Measurements from ENCODE around the gene ASCL5.

ASCL5 gene

GRCh38 chr1:201109651-201110050, 17.3 kb downstream of the ASCL5 start:
- DNase-seq = no peak

- no peak for DNase-seq
Observed at GRCh38 chr1:201108614-201109013, 18.4 kb downstream of the ASCL5 start.

- no peak for DNase-seq
Observed at GRCh38 chr1:201105688-201106087, 21.3 kb downstream of the ASCL5 start.

- no peak for DNase-seq
Observed at GRCh38 chr1:201104141-201104540, 22.8 kb downstream of the ASCL5 start.

GRCh38 chr1:201103666-201104065, 23.3 kb downstream of the ASCL5 start:
- DNase-seq = no peak

- no peak for DNase-seq
Observed at GRCh38 chr1:201100169-201100930, 26.6 kb downstream of the ASCL5 start.

- no peak for DNase-seq
Observed at GRCh38 chr1:201098992-201099677, 27.8 kb downstream of the ASCL5 start.

GRCh38 chr1:201096977-201097856, 29.8 kb downstream of the ASCL5 start:
- DNase-seq = no peak

GRCh38 chr1:201096041-201096461, 30.9 kb downstream of the ASCL5 start:
- no peak for DNase-seq

- DNase-seq = no peak
Observed at GRCh38 chr1:201095581-201095980, 31.4 kb downstream of the ASCL5 start.

- no peak for DNase-seq
Observed at GRCh38 chr1:201094832-201095231, 32.2 kb downstream of the ASCL5 start.

GRCh38 chr1:201093962-201094361, 33.0 kb downstream of the ASCL5 start:
- no peak for DNase-seq

GRCh38 chr1:201093561-201093960, 33.4 kb downstream of the ASCL5 start:
- DNase-seq = no peak

- no peak for DNase-seq
Observed at GRCh38 chr1:201092738-201093137, 34.2 kb downstream of the ASCL5 start.

GRCh38 chr1:201091256-201091655, 35.7 kb downstream of the ASCL5 start:
- DNase-seq = no peak

GRCh38 chr1:201090541-201090940, 36.4 kb downstream of the ASCL5 start:
- DNase-seq = no peak

- no peak for DNase-seq
Observed at GRCh38 chr1:201089596-201089995, 37.4 kb downstream of the ASCL5 start.

GRCh38 chr1:201088901-201089525, 38.0 kb downstream of the ASCL5 start:
- no peak for DNase-seq

GRCh38 chr1:201088395-201088794, 38.6 kb downstream of the ASCL5 start:
- DNase-seq = no peak

- no peak for DNase-seq
Observed at GRCh38 chr1:201085902-201086735, 40.9 kb downstream of the ASCL5 start.

GRCh38 chr1:201084295-201084694, 42.7 kb downstream of the ASCL5 start:
- no peak for DNase-seq

- DNase-seq = no peak
Observed at GRCh38 chr1:201083741-201084140, 43.2 kb downstream of the ASCL5 start.
